Hematopoietic multipotent progenitor cell treated with erythropoietin and hydrocortisone succinate and interleukin-3 and kit ligand, for 17 days (in vitro differentiated cells): ENCODE results near the gene RNGTT.
"Not testable (repeated sequence)": the region's sequence is repeated elsewhere in the genome, so short reads cannot be mapped to it uniquely, and the experiment has no call there.

Experiments
- DNase-seq: peaks from one replicate; pipeline ENCODE4 v3.0.0-alpha.2; 2015; ENCODE audit warnings: low spot score

RNGTT gene

DNA sequence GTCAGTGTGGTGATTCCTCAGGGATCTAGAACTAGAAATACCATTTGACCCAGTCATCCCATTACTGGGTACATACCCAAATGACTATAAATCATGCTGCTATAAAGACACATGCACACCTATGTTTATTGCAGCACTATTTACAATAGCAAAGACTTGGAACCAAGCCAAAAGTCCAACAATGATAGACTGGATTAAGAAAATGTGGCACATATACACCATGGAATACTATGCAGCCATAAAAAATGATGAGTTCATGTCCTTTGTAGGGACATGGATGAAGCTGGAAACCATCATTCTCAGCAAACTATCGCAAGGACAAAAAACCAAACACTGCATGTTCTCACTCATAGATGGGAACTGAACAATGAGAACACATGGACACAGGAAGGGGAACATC lies 247.0 kb downstream of the RNGTT start:
- DNase-seq, result not testable (repeated sequence)

DNA sequence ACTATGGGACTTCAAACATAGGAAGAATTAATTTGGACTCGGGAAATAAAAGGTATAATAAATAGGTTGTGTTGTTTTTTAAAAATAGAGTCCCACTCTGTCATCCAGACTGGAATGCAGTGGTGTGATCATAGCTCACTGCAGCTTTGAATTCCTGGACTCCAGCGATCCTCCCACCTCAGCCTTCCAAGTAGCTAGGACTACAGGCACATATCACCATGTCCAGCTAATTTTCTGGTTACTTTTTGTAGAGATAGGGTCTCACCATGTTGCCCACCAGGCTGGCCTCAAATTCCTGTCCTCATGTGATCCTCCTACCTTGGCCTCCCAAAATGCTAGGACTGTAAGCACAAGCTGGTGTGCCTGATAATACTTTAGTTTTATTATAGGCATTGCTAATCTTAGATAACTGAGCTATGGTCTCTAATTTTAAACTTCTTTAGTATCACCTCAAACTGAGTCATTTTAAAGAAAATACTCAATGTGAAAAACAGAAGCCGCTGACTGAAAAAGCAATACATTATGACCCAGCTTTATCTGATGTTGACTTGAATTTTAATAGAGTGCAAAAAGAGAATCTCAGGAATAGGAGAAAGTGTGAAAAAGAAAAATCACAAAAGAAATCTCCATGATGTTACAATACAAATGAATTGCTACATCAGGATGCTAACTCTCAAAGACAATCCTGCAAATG lies 251.0 kb downstream of the RNGTT start:
- no peak for DNase-seq

DNA sequence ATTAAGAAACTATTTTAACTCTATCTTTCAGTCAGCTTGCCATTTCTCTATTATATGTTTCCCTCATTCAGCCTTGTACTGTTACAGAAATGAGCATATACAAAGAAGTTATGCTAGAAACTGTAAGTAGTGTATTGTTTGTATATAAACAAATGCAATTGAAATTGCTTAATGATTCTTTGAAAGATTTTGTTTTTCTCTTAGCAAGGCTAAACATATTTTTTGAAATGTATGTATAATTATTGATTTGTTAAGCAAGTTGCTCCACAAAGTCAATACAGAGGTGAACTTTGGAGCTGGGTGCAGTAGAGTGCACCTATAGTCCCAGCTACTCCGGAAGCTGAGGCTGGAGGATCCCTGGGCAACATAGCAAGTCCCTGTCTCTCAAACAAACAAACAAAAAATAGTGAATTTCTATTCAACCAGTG lies 253.6 kb downstream of the RNGTT start:
- no peak for DNase-seq

DNA sequence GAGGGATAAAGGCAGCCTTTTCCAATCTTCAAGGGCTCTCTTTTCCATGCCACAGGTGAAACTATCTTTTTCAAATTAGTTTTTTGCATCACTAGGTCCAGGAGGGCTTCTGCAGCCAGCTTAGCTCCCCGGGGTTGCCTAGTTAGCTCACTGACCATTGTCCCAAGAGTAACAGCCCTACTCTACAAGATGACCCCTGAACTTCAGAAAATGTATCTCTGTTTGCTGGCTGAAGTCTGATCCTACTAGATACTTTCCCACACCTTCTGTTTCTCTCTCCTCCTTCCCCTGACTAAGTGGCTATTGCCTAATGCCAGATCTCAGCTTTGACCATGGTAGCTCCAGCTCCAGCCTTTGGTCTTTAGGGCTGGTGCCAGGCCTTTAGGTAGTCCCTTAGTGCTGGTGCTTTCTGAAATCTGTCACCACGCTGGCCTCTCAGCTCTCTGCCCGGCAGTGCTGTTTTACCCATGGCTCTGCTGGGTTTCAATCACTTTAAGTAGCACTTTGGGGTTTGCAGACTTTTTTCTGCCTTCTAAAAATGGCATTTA lies 255.1 kb downstream of the RNGTT start:
- DNase-seq, result no peak

DNA sequence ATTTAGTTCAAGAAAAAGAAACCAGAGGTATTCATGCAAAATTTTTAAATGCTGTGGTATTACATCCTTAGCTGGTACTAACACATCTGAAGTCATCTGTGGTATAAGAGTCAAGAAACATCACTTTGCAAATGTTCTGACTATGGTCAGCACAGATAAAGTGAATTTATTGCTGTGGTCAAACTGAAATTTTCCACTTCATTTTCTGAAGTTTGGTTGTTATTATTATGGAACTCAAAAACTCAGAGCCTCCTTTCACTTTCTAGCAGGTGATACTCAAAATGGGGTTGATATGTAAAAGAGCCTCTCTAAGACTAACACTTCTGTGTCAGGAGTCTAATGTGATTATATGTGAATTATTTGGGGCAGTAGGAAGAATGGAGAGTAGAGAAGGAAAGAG lies 257.8 kb downstream of the RNGTT start:
- no peak for DNase-seq

DNA sequence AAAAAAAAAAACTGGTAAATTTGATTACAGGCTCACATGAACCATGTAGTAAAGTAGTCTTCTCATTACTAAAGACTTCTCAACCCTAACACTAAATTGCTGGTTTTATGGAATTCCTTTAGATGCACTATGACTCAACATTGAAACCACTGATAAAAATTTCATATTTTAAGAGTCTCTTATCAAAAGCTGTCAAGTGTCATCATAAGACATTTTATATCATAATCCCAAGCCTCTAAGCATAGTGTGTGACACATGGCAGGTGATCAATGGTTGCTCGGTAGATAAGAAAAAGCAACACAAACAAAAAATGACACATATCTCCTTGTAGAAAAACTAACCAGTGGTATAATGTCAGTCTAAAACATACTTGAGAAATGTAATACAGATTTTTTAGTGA lies 258.4 kb downstream of the RNGTT start:
- no peak for DNase-seq

DNA sequence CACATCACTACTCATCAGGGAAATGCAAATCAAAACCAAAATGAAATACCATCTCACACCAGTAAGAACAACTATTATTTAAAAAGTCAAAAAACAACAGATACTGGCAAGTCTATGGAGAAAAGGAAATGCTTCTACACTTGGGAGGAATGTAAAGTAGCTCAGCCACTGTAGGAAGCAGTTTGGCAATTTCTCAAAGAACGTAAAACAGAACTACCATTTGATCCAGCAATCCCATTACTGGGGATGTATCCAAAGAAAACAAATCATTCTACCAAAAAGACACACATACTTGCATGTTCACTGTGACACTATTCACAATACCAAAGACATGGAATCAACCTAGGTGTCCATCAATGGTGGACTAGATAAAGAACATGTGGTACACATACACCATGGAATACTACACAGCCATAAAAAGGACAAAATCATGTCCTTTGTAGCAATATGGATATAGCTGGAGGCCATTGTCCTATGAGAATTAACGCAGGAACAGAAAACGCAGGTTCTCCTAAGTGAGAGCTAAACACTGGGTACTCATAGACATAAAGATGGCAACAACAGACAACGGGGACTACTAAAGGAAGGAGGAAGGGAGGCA lies 260.4 kb downstream of the RNGTT start:
- no peak for DNase-seq

DNA sequence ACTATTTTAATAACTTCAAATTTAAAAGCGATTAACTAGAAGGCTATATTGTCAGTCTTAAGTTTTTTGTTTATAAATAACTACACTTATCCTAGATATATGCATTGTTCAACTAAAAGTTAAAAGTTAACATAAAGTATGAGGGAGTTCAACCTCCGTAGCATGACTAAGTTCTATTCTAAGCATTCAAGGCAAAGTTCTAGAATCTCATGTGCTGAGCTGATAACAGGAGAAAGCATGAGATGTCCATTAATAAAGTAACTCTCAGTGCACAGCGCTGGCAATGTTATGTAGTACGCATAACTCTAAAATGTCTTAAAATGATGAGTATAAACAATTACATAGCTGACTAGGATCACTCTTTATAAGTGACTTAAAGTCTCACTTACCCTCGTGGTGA lies 264.8 kb downstream of the RNGTT start:
- no peak for DNase-seq

DNA sequence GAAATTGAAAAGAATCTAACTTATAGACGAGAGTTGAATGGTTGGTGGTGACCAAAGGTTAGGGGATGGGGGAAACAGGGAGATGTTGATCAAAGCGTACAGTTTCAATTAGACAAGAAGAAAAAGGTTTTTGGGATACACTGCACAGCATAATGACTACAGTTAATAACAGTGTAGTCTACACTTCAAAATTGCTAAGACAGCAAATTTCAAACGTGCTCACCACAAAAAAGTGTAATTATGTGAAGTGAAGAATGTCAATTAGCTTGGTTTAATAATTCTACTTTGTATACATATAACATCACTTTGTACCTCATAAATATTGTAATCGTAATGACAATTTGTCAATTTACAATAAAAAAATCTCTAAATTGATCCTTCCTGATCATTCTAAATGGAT lies 267.5 kb downstream of the RNGTT start:
- no peak for DNase-seq

DNA sequence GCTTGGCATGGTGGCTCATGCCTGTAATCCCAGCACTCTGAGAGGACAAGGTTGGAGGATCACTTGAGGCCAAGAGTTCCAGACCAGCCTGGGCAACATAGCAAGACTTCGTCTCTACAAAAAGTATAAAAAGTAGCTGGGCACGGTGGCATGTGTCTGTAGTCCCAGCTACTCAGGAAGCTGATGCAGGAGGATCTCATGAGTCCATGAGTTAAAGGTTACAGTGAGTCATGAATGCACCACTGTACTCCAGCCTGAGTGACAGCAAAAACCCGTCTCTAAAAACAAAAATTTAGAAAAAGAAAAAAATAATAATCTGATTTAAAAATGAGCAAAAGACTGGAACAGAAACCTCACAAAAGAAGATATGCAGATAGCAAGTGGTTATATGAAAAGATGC lies 279.7 kb downstream of the RNGTT start:
- no peak for DNase-seq

DNA sequence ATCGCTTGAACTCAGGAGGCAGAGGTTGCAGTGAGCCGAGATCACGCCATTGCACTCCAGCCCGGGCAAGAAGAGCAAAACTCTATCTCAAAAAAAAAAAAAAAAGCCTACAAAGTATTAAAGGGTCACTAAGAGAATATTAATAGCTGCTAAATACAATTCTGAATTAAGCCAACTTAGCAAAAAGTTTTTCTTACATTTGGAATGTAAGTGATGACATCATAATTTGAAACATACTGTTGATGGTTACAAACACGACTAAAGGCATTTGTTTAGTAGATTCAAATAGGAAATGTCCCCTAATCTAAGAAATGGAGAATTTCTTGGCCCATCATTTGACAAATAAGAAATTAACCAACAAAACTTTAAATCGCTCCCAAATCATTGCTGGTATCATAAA lies 282.8 kb downstream of the RNGTT start:
- DNase-seq, result no peak

DNA sequence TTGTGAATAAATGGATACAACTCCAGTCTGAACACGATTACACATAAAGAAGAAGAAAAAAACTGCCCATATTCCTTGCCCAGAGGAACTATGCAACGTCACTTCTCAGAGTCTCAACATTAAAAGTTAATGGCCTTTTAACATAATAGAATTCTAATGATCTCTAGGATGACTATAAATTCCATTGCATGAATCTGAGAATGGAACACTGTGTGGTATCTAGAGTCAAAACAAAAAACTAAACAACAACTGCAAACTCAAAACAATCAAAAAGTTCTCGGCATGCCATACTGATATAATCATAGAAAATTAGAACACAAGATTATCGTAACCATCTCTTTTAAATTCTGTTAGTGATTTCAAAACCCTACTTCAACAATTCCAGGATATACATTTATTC lies 283.6 kb downstream of the RNGTT start:
- DNase-seq, result no peak

DNA sequence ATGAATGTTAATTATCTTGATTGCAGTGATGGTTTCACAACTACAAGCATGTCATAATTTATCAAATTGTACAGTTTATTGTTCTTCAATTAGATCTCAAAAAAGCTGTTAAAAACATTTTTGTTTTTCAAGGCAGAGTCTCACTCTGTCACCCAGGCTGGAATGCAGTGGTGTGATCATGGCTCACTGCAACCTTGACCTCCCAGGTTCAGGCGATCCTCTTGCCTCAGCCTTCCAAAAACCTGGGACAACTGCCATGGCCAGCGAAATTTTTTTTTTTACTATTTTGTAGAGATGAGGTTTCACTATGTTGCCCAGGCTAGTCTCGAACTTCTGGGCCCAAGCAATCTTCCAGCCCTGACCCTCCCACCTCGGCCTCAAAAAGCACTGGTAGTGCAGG lies 286.1 kb downstream of the RNGTT start:
- no peak for DNase-seq

DNA sequence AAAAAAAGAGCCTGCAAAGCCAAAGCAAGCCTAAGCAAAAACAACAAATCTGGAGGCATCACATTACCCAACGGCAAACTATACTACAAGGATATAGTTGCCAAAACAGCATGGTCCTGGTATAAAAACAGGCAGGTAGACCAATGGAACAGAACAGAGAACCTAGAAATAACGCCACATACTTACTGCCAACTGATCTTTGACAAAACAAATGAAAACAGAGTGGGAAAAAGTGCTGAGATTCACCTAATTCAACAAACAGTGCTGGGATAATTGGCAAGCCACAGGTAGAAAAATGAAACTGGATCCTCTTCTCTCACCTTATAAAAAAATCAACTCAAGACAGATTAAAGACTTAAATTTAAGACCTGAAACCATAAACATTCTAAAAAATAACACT lies 291.8 kb downstream of the RNGTT start:
- DNase-seq, result no peak

DNA sequence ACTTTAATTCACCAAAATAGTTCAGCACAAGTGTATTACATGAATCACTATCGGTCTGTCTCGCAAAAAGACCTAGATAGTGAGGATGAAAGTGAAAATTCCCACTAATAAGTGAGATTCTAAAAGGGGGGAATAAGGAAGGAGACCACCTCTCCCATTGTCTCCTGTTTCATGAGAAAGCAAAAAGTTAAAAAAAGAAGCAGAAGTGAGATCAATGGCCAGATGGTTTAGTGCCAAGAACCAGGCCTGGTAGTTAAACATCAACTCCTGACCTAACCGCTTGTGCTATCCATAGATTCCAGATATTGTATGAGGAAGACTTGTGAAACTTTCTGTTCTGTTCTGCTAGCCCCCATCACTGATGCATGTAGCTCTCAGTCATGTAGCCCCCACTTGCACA lies 293.0 kb downstream of the RNGTT start:
- no peak for DNase-seq

DNA sequence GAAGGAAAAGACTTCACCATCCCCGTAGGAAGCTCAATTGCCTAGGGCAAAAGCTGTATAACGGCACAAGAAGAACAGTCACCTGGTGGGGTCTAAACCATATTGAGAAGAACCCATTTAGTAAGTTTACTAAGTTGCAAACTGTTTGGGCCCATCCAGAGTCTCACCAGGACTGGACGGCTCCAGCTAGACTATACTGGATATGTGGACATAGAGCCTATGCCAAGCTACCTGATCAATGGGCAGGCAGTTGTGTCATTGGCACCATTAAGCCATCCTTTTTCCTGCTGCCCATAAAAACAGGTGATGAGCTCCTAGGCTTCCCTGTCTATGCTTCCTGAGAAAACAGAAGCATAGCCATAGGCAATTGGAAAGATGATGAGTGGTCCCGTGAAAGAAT lies 293.9 kb downstream of the RNGTT start:
- no peak for DNase-seq

DNA sequence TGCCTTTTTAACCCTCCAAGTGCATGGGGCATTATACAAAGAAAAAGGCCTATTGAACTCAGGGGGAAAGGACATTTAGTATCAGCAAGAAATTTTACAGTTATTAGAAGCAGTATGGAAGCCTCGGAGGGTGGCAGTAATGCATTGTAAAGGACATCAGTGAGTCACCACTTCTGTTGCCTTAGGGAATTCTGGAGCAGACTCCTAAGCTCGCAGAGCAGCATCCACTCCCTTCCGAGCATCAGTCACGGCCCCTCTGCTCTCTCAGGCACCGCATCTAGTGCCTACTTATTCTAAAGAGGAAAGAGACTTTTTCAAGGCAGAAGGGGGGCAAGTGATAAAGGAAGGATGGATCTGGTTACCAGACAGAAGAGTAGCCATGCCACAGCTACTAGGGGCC lies 296.5 kb downstream of the RNGTT start:
- no peak for DNase-seq

DNA sequence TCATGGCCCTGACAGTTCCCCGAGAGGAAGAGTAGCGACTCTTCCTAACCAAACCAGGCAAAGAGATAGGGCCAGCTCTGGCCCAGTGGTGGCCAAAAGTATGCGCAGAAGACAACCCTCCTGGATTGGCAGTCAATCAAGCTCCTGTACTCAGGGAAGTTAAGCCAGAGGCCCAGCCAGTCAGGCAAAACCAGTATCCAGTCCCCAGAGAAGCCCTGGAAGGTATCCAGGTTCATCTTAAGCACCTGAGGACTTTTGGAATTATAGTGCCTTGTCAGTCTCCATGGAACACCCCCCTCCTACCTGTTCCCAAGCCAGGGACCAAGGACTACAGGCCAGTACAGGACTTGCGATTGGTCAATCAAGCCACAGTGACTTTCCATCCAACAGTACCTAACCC lies 298.3 kb downstream of the RNGTT start:
- DNase-seq, result no peak

DNA sequence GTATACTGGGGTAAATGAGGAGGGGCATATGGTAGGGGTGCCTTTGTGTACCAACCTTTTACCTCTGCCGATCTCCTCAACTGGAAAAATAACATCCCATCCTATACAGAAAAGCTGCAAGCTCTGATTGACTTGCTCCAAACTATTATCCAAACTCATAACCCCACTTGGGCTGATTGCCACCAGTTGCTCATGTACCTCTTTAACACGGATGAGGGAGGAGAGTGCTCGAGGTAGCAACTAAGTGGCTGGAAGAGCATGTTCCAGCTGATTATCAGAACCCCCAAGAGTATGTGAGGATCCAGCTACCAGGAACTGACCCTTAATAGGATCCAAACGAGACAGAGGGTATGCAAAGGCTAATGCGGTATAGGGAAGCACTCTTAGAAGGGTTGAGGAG lies 299.6 kb downstream of the RNGTT start:
- no peak for DNase-seq

DNA sequence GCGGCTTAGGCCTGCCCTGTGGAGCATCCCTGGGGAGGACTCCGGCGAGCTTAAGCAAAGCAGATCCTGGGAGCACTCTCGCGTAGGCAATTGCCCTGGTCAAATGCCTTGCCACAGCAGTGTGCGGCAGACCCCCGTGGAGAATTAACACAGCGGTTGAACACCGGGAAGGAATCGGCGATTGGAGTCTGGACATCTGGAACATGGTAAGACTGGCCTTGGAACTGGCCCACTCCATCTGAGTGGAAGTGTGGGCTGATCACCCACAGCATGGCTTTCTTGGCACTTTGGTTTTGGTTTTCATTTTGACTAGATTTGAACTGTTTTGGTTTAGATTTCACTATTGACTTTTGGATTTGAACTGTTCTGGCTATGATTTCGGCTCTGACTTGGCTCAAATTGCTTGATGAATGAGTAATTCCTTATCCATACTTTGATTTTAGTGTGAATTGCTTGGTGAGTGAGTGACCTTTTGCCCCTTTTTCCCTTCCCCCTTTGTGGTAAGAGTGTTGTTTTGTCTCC lies 300.7 kb downstream of the RNGTT start:
- DNase-seq, result no peak

DNA sequence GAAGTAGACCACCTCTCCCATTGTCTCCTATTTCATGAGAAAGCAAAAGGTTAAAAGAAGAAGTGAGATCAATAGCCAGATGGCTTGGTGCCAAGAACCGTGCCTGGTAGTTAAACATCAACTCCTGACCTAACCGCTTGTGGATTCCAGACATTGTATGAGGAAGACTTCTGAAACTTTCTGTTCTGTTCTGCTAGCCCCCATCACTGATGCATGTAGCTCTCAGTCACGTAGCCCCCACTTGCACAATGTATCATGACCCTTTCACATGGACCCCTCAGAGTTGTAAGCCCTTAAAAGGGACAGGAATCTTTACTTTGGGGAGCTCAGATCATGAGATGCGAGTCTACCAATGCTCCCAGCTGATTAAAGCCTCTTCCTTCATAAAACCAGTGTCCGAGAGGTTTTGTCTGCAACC lies 301.2 kb downstream of the RNGTT start:
- DNase-seq, result no peak

DNA sequence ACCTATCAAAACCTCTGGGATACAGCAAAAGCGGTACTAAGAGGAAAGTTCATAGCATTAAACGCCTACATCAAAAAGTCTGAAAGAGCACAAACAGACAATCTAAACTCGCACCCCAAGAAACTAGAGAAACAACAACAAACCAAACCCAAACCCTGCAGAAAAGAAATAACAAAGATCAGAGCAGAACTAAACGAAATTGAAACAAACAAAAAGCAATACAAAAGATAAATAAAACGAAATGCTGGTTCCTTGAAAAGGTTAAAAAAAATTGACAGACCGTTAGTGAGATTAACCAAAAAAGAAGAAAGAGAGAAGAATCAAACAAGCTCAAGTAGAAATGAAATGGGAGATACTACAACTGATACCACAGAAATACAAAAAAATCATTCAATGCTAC lies 302.3 kb downstream of the RNGTT start:
- DNase-seq, result no peak

DNA sequence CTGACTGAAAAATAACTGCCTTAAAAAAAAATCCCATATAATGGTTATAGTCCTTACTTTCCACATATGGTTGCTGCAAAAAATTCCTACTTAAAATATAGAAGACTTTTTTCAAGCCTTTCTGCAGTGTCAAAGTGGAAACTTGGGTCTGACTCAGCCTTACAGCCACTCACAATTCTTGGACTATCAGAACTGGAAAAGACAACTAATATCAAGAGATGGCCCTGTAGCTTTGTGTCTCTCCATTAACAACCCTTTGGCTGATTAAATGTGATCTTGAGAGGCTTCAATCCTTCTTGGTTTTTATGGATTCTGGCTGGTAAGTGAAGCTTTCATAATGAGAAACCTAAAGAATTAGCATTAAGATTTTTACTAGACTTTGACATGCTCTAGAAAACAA lies 307.8 kb downstream of the RNGTT start:
- DNase-seq, result no peak

DNA sequence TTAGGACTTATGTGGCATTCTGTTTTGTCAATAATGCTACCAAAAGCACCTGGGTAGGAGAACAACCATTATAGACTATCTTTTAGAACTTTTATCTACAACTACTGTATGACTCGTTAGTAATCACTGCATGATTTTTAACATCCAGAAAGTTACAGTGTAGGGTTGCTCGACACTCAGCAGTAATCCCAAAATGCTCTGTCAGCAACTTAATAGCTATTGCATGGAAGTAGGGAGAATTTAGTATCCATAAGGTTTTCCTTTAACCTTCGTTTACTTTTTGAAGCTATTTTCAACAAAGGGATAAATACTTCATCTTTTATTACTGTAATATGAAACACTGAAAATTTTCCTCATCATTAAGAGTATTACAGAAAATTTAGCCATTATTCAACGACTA lies 309.5 kb downstream of the RNGTT start:
- DNase-seq, result no peak
